HG03139 (cell line): Measurements from ENCODE around the gene KAT8.
"Not testable (repeated sequence)": the region's sequence is repeated elsewhere in the genome, so short reads cannot be mapped to it uniquely, and the experiment has no call there.

Experiments
- ATAC-seq: cut with Tn5 transposase; IDR thresholded peaks from one replicate; pipeline ENCODE4 v1.9.1; 2021; ENCODE audit not compliant: unreplicated experiment

KAT8 gene

GRCh38 chr16:31083556-31083955 is 33.9 kb upstream of the KAT8 start:
- ATAC-seq = no peak

GRCh38 chr16:31083981-31084380 is 33.5 kb upstream of the KAT8 start:
- no peak for ATAC-seq

- no peak for ATAC-seq
Measured at GRCh38 chr16:31084584-31085302, 32.7 kb upstream of the KAT8 start.

DNA sequence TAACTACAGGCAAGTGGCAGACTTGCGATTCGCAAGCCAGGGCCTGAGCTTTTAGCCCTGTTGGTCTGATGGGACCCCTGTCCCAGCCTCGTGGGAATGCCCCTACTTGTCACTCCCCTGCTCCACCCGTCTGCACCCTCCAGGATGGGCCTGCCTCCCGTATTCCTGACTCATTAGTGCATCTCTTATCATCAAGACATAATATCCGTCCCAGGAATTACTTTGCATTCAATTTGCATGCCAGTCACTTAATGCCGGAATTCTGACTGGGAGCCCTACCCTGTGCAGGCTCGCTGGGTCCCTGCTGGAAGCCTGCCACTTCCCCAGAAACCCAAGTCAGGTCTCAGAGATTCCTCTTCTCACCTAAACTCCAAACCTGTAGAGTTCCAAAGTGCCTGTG is 32.1 kb upstream of the KAT8 start:
- ATAC-seq = no peak

DNA sequence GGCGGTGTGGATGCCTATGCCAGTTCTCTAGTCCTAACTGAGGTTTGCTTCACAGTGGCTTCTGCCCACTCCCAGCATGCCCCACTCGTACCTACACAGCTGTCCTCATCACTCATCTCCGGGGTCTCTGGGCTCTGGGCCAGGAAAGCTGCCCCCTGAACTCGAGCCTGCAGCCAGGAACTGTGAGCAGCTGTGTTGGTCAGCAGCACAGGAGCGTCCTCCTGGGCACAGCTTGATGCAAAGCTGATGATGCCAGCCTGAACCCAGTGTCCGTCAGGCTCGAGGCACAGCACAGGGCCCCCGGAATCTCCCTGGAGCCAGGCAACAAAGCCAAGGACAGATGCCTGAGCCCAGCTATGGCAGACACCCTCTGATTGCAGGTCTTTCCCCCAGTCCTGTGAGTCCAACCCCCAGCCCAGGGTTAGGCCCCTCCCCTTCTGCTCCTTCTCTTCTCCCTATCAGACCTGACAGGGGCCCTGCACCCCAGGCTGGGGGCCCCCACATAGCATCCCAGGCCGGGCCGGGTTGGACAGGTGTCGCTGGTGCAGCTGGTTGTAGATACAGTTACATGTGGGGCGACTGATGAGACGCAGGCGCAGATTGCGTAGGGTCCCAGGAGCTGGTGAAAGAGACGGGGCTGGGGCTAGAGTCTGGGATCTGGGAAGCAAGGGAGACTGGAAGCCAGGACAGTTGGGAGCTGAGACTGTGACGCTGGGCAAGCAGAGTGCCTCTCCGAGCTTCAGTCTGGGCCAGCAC is 31.4 kb upstream of the KAT8 start:
- no peak for ATAC-seq

DNA sequence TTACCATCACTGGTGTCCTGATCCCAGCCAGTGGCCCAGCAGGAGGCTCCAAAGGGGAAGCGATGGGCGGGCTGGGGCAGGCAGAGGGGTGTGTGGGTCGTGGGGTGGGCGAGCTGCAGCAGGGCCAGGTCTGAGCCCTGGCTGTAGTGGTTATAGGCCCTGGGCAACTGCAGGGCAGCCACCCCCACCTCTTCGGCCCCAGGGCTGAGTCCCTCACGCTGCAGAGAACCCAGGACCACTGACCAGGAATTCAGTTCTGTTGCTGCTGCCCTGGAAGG is 30.9 kb upstream of the KAT8 start:
- ATAC-seq = no peak

DNA sequence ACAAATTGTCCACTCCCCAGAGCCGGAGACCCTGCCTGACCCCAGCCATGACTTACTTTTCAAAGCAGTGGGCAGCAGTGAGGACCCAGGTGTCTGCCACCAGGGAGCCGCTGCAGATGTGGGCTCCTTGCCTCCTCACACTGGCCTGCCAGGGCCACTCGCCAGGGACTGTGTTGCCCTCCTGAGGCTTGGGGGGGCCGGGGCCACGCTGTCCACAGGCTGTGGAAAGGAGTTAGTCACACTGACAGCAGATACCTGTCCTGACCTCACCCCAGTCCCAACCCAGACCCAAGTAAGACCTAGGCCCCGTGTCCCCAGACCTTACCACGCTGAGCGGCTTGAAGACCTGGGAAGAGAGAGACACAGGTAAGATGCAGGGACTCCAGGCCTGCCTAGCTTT is 30.0 kb upstream of the KAT8 start:
- no peak for ATAC-seq

GRCh38 chr16:31087971-31088370 is 29.5 kb upstream of the KAT8 start:
- no peak for ATAC-seq

DNA sequence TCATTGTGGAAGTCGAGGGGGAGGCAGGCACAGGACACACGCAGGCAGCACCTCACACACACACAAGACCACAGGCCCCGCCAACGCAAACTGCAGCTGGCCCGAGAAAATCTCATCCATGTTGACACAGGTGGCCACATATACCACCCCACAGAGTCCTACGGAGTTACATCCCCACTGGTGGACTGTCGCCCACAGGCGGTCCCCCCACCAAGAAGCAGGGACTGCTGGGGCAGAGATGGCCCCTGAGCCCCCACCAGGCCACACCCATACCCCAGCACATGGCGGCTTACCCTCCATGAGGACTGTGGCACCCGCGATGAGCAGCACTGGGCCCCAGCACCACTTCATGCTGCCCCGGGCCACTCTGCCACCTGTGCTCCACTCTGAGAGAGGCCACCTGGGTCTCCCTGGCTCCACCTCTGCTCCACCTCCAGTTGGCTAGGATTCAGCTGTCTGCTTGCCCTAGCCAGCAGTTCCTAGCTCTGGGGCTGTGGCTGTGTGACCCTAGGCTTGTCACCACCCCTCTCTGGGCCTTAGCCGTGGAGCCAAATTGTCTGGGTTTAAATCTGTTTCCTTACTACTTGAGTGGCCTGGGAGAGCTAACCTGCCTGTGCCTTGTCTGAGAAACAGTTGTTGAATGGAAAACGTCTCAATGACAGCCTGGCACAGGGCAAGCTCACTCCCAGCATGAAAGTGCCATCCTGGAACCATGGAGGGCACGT is 28.8 kb upstream of the KAT8 start, which contains the start of gene PRSS53:
Gene PRSS53 (minus strand): TSS at position 485 of the 725 bp plus-strand sequence. CDS start 134 bp downstream, at position 351.
- no peak for ATAC-seq

DNA sequence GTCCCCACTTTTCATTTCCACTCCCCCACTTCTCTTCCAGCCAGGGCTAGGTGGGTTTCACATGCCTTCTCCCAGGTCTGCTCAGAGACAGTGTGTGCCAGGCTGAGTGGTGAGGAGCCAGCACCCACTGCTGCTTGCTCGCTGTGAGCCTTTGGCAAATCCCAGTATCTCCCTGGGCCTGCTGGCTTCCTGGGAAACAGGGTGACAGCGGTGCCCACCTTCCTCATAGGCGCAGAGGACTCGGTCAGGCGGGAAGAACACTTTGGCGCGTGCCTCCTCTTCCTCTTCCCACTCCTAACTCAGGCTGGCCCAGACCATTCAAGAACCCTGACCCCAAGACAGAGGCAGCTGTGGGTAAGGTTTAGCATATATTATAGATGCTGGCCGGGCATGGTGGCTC is 28.3 kb upstream of the KAT8 start:
- ATAC-seq = no peak

GRCh38 chr16:31090540-31090939 is 26.9 kb upstream of the KAT8 start:
- no peak for ATAC-seq

- ATAC-seq = no peak
Measured at GRCh38 chr16:31092330-31092729, 25.1 kb upstream of the KAT8 start.

- ATAC-seq = no peak
Measured at GRCh38 chr16:31093132-31093703, 24.2 kb upstream of the KAT8 start.

GRCh38 chr16:31094088-31094423 is 23.4 kb upstream of the KAT8 start:
- no peak for ATAC-seq

DNA sequence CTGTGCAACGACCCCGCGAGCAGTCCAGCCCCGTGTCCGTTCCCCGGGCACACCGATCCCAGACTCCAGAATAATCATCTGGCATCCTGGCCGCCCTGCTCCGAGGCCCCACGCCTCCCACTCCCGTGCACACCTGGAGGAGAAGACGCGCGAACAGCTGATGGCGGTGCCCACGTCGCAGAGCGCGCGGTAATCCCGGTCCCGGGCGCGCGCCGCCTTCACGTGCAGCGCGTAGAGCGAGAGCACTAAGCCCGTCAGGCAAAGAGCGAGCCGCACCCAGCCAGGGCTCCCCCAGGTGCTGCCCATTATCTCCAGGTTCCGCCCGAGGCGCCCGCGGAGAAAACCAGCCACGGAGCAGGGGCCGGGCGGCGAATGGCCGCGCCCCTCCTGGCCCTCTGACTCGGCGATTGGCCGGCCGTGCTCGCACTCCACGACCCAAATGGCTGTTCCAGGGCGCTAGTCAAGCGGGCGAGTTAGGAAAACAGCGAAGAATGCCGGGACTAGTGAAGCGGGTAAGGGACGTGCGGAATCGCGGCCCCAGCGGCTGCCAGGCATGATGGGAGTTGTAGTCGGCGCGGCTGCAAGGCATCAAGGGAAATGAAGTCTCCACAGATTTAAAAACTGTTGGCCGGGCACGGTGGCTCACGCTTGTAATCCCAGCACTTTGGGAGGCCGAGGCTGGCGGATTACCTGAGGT is 22.9 kb upstream of the KAT8 start, which contains the start of gene VKORC1:
Gene VKORC1 (minus strand): TSS at position 374 of the 697 bp plus-strand sequence. CDS start 68 bp downstream, at position 306.
- ATAC-seq = peak; percentile 86

DNA sequence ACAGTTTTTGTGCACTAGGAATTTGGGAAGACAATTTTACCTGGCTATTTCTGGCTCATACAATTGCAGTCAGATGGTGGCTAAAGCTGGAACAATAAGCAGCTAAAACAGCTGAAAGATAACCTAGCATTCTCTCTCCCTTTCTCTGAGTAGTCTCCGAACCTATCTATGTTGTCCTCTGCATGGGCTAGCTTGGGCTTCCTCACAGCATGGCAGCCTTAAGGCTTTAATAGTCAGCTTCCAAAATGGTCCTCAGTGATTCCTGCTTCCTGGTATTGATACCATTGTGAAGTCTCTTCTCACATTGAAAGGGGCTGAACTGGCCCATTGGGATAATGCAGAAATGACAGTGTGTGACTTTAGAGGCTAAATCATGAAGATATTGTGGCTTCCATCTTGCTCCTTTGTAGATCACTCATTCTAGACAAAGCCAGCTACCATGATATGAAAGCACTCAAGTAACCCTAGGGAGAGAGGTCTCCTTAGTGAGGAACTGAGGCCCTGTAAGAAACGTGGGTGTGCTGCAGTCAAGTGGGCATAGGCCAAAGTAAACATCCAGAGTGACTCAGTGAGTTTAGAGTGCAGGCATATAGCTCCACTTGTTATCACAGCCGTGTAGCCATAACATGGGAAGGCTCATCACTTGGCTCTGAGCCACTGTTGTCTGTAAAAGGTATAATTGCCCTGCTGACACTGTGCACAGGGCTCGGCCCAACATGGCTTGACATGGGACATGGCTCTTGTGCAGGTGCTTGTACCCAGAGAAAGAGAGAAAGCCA is 17.4 kb upstream of the KAT8 start:
- ATAC-seq = no peak

- ATAC-seq = not testable (repeated sequence)
Measured at GRCh38 chr16:31100876-31101641, 16.4 kb upstream of the KAT8 start.

DNA sequence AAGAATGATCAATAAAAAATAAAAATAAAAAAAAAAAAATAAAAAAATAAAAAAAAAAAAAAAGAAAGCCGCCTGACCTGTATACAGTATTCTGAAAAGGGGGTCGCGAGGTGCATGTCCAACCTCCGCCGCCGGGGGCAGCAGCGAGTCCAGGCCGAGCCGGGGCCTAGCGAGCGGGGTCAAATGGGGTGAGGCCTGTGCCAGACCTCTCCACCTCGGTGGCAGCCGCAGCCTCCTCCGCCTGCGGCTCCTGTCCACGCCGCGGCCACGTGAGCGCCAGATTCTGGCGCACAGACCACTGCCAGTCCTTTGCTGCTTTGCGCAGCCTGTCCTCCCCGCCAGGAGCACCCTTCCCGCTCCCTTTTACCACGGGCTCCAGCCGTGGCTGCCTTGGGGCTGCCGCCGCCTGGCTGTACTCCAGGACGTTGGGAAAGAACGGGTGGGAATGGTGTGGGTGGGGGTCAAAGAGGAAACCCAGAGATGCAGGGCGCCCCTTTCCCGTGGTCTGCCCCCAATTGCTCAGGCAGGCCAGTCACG is 11.7 kb upstream of the KAT8 start:
- no peak for ATAC-seq
